ENCODE results near the gene OSBPL5.

Gene OSBPL5

DNA sequence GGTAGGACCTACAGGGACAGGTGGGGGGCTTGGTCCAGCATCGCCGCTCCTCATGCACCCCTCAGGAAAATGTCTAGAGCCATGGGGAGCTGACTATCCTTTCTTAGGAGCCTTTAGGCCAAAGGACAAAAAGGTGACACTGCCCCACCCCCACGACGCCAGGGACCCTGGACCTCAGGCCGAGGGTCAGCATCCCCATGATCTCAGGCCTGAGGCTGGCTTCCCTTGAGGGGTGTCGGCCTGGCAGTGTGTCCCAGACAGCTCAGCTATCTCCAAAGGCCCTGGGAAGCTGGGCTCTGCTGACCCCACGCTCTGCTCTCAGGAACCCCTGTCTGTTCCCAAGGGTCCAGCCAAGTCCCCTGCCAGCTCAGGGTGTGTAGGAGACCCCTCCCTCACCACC, 37.2 kb upstream of the OSBPL5 start:
- Mint-ChIP-seq H3K9me3 (no peaks in the 10 kb centered on the region), H3K27me3 (ENCODE audit: low read depth) (peaks cover 3% of the 10 kb centered on the region), H3K36me3 (ENCODE audit: low read depth) (no peaks in the 10 kb centered on the region), H3K27ac (no peak overlapping the region), H3K4me1 (ENCODE audit: low read depth) (no peaks in the 10 kb centered on the region), H3K4me3 (no peak overlapping the region)
- no peak for DNase-seq (ENCODE audit: low spot score)

DNA sequence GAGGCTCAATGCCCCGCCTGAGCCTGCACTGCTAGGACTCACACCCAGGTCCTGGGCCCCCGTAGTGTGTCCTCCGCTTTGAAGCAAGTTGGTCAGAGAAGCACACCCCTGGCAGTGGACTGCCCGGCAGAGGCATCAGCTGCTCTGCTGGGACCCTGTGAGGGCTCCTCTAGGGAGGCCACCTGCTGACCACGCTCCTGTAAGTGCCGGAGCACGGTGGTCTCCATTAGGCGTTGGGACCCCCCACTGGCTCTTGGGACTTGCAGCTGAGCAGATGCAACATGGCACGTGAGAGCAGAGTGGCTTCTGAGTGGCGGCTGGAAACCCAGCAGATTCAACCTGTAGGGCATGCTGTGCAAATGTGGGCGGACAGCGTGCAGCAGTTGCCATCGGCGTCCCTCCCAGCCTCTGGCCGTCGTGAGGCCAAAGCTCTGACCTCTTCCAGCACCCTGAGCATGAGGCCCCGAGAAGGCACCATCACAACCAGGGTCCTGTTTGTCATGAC, 36.6 kb upstream of the OSBPL5 start:
- H3K4me3 Mint-ChIP-seq = no peak overlapping the region
- no peak overlapping the region for H3K27ac Mint-ChIP-seq
- H3K9me3 Mint-ChIP-seq = no peaks in the 10 kb centered on the region
- peaks cover 3% of the 10 kb centered on the region for H3K27me3 Mint-ChIP-seq (ENCODE audit: low read depth)
- no peaks in the 10 kb centered on the region for H3K4me1 Mint-ChIP-seq (ENCODE audit: low read depth)
- no peaks in the 10 kb centered on the region for H3K36me3 Mint-ChIP-seq (ENCODE audit: low read depth)
- DNase-seq (ENCODE audit: low spot score) = no peak

DNA sequence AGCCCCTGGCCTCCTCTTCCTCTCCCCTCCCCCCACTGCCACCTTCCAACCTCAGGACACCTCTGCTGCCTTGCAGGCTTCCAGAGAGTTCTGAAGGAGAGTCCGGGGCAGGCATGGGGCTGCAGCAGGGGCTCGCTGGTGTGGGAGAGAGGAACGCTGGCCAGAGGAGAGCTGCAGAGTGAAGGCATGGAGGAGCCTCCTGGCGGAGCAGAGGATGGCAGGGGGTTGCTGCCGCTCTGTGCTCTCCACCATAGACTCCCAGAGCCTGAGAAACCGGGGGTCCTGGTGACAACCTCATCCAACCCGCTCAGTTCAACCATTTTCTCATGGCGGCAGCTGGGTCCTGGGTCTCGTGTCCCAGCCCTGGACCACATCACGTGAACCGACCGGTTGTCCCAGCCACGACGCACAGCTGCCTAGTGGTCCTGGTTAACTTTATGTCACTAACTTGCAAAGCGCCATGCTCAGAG, 36.0 kb upstream of the OSBPL5 start:
- Mint-ChIP-seq H3K36me3 (ENCODE audit: low read depth) (no peaks in the 10 kb centered on the region), H3K27me3 (ENCODE audit: low read depth) (peaks cover 3% of the 10 kb centered on the region), H3K4me1 (ENCODE audit: low read depth) (no peaks in the 10 kb centered on the region), H3K4me3 (no peak overlapping the region), H3K9me3 (no peaks in the 10 kb centered on the region), H3K27ac (no peak overlapping the region)
- no peak for DNase-seq (ENCODE audit: low spot score)

DNA sequence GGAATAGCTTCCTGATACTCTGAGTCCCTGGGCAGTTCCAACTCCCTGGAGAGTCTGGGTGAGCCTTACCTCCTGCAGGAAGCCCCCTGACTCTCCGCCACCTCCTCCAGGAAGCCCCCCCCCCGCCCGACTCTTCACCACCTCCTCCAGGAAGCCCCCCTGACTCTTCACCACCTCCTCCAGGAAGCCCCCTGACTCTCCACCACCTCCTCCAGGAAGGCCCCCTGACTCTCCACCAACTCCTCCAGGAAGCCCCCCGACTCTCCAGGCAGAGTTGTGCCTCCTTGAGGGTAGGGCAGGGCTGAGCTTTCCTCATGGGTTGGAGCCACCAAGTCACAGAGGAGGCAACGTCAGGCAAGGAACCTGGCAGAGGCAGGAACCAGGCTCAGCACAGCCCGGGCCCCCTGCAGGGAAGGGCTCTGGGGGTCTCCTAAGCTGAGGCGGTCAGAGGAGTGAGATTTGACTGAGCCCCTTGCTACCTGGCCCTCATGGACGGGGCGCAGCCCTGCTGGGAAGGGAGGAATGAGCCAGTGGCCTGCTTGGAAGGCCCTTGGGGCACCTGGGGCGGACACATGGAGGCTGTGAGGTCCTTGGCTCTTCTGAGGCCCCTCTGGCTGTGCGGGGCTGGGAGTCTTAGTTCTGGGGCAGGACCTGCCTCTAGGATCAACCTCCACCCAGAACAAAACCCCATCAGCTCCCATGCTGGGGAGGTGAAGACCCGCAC, 35.4 kb upstream of the OSBPL5 start:
- Mint-ChIP-seq H3K27me3 (ENCODE audit: low read depth) (peaks cover 3% of the 10 kb centered on the region), H3K36me3 (ENCODE audit: low read depth) (no peaks in the 10 kb centered on the region), H3K27ac (no peak overlapping the region), H3K4me1 (ENCODE audit: low read depth) (no peaks in the 10 kb centered on the region), H3K4me3 (no peak overlapping the region), H3K9me3 (no peaks in the 10 kb centered on the region)
- DNase-seq (ENCODE audit: low spot score) = no peak

DNA sequence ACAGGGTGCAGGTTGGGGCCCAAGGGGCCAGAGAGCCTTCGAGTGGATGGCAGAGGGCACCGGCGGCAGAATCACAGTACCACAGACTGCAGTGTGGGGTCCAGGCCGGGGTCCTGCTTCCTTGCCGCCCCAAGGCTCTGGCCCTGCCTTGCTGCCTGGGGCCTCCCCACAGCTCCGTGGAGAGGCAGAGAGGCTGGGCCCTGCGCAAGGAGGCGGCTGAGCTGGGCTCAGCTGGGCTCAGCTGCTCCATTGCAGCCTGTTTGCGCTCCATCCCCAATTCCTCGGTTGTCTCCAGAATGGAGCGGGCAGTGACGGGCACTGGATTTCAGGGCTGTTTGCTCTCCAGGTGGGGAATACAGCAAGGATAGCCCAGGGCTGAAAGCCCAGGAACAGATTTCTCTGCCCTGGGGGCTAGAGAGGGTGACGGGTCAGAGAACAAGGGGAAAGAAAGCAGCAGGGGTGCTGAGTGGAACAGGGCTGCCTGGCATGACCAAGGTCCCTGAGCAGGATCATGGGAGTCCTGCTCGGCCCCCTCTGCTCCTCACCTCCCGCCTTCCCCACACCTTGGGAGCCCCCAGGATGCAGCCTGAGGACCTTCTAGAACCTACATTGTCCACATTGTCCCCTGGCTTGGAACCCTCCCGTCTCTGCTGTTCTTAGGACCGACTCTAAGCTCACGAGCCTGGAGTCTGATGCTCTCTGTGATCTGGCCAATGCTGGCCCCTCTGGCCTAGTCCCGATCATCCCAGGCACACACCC, 34.6 kb upstream of the OSBPL5 start:
- Mint-ChIP-seq H3K27ac (no peak overlapping the region), H3K36me3 (ENCODE audit: low read depth) (no peaks in the 10 kb centered on the region), H3K4me1 (ENCODE audit: low read depth) (no peaks in the 10 kb centered on the region), H3K4me3 (no peak overlapping the region), H3K27me3 (ENCODE audit: low read depth) (peaks cover 3% of the 10 kb centered on the region), H3K9me3 (no peaks in the 10 kb centered on the region)
- DNase-seq (ENCODE audit: low spot score) = no peak

DNA sequence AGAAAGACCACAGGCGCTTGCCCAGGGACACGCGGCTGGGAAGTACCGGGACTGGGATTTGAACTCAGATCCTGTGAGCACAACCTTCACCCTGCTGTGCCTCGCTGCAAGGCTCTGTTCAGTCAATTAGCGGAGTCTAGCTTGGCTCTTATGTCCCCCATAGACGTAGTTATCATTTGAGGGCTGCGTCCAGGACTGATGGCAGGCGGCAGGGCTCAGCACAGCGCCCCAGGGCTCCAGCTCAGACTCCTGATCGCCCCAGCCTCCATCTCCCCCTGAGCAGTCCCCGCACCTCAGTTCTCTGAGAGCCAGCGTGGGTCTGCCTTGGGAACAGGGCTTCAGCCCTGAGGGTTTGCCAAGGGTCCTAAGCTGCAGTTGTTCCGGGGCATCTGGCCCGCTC, 33.7 kb upstream of the OSBPL5 start:
- Mint-ChIP-seq H3K36me3 (ENCODE audit: low read depth) (no peaks in the 10 kb centered on the region), H3K4me1 (ENCODE audit: low read depth) (no peaks in the 10 kb centered on the region), H3K27ac (no peak overlapping the region), H3K4me3 (no peak overlapping the region), H3K27me3 (ENCODE audit: low read depth) (peaks cover 3% of the 10 kb centered on the region), H3K9me3 (no peaks in the 10 kb centered on the region)
- DNase-seq (ENCODE audit: low spot score) = no peak

DNA sequence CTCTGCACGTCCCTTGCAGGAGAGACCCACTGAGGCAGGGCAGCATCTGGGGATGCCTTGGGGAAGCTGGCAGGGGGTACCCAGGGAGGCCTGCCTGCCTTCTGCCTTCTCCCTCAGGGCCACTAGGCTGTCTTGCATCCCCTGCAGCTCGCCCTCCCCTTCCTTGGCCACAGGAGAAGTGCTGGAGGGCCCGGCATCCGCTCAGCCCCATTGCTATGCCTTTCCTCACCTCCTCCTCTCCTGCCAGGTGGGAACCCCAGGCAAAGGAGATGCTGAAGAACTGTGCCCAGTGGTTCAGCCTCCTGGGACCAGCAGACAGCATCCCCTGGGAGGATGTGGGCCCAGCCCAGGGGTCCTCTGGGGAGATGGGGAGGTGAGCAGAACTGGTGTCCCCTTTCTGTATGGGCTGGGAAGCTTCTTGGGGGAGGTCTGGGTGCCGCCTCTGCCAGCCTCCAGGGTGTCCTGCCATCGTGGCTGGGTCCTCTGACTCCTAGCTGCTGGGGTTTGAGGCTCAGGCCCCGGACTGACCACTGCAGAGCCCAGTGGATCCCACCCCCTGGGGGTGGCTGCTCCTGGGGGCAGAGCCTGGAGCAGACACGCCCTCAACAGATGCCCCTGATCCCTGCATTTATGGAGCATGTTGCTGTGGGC, 32.9 kb upstream of the OSBPL5 start:
- no peak for DNase-seq (ENCODE audit: low spot score)
- peaks cover 3% of the 10 kb centered on the region for H3K27me3 Mint-ChIP-seq (ENCODE audit: low read depth)

DNA sequence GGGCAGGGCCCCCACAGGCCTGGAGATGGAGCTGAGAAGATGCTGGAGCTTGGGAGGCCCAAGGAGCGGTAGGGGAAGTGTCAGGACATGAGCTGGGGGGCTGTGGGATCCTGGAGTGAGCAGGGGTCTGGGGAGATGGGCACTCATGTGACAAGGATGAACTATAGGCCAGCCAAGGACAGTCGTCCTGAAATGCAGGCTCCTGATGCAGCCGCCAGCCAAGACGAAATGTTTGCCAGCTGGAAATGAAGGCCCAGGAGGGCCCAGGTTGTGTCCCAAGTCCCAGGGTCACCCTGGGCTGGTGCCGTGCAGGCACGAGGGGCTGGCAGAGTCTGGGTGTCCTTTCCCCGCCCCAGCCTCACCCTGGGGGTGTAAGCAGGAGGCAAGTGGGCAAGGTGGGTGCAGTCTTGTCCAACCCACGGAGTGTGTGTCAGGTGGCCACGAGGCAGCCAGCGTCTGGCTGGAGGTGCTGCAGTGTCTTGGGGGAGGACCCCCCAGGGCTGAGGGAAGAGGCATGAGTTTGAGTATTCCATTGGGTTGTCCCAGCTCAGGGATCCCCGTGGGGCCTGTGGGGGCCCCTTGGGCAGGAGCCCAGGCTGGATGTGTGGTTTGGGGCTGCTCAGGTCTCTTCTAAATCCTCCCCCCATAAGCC, 32.1 kb upstream of the OSBPL5 start:
- Mint-ChIP-seq H3K9me3 (no peaks in the 10 kb centered on the region), H3K4me3 (no peak overlapping the region), H3K27me3 (ENCODE audit: low read depth) (no peaks in the 10 kb centered on the region), H3K4me1 (ENCODE audit: low read depth) (no peaks in the 10 kb centered on the region), H3K36me3 (ENCODE audit: low read depth) (no peaks in the 10 kb centered on the region), H3K27ac (no peak overlapping the region)
- DNase-seq (ENCODE audit: low spot score) = no peak

More for the DNA sequence above, 32.9 kb upstream of the OSBPL5 start:
- Mint-ChIP-seq H3K4me1 (ENCODE audit: low read depth) (no peaks in the 10 kb centered on the region), H3K9me3 (no peaks in the 10 kb centered on the region), H3K27ac (no peak overlapping the region), H3K36me3 (ENCODE audit: low read depth) (no peaks in the 10 kb centered on the region), H3K4me3 (no peak overlapping the region)

DNA sequence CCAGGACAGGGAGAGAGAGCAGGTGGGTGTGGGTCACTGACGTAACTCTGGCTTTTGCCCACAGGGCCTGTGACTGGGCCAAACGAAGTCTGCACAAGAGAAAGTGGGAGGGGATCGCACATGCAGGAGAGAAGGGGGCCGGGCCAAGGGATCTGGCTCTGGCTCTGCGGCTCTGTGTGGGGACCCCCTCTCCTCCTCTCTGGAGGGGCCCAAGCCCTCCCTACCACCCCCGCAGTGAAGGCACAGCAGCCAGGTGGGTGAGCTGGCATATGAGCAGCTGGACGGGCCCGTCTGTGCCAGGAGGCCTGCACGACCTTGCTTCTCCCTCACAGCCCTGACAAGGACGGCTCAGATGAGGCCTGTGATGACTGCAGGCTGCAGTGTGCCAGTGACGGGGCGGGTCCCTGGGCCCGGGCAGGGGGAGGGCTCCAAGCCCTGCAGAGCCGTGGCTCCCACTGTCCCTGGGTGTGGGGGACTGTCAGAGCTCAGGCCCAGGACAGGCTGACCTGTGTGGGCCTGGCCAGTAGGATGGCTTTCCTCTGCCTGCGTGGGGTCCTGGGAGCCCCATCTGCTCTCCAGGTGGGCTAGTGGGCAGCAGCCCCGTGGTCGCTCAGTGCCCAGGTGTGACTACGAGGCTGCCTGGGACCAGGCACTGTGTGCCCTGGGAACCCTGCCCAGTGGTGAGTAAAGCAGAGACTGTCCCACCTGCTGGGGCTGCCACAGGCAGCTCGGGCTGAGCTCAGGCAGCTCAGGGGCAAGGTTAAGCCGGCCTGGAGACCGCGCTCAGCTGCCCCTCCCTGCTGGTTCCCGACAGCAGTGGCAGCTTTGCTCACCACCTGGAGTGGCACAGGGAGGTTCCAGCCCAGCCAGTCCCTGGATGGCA, 31.3 kb upstream of the OSBPL5 start:
- H3K27me3 Mint-ChIP-seq (ENCODE audit: low read depth) = no peaks in the 10 kb centered on the region
- H3K4me1 Mint-ChIP-seq (ENCODE audit: low read depth) = no peaks in the 10 kb centered on the region
- no peak overlapping the region for H3K27ac Mint-ChIP-seq
- no peak overlapping the region for H3K4me3 Mint-ChIP-seq
- no peak for DNase-seq (ENCODE audit: low spot score)
- H3K9me3 Mint-ChIP-seq = no peaks in the 10 kb centered on the region
- no peaks in the 10 kb centered on the region for H3K36me3 Mint-ChIP-seq (ENCODE audit: low read depth)

DNA sequence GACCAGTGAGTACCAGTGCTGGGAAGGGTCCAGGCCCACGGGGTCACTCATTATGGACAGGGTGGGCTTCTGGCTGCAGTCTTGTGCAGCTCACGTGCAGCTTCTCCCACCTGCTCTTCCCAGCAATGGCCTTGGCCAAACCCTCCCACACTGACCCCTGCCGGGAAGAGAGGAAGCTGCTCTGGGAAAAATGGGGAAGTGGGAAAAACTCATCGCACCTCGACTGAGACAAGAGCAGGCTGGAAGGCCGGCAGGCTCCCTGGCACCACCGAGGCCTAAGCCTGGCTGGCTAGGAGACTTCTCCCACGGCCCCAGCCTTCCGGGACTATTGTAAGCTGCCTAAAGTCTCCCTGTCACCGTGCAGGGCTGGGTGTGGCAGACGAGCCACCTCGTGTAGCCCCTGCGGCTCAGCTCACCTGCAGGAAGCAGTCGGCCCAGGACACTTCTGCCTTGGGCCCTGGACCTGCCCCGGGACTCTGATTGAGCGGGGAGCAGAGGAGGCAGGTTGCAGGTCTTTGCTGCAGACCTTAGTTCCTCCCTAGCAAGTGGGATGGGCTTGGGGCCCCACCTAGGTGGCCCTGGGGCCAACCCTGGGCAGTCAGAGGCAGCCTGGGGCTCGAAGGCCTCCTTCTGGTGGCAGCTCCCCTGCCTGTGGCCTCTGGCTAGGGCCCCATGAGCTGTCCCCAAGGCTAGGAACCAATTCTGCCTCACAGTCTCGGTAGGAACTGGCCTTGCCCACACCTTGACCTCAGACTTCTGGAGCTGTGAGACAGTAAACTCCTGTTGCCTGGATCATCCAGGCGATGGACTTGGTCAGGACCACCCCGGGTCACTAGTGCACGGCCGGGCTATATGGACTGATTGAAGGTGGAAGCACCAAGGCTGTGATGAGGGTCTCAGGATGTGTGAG, 30.4 kb upstream of the OSBPL5 start:
- Mint-ChIP-seq H3K4me3 (no peak overlapping the region), H3K36me3 (ENCODE audit: low read depth) (no peaks in the 10 kb centered on the region), H3K27me3 (ENCODE audit: low read depth) (no peaks in the 10 kb centered on the region), H3K27ac (no peak overlapping the region), H3K4me1 (ENCODE audit: low read depth) (no peaks in the 10 kb centered on the region), H3K9me3 (no peaks in the 10 kb centered on the region)
- DNase-seq (ENCODE audit: low spot score) = no peak

DNA sequence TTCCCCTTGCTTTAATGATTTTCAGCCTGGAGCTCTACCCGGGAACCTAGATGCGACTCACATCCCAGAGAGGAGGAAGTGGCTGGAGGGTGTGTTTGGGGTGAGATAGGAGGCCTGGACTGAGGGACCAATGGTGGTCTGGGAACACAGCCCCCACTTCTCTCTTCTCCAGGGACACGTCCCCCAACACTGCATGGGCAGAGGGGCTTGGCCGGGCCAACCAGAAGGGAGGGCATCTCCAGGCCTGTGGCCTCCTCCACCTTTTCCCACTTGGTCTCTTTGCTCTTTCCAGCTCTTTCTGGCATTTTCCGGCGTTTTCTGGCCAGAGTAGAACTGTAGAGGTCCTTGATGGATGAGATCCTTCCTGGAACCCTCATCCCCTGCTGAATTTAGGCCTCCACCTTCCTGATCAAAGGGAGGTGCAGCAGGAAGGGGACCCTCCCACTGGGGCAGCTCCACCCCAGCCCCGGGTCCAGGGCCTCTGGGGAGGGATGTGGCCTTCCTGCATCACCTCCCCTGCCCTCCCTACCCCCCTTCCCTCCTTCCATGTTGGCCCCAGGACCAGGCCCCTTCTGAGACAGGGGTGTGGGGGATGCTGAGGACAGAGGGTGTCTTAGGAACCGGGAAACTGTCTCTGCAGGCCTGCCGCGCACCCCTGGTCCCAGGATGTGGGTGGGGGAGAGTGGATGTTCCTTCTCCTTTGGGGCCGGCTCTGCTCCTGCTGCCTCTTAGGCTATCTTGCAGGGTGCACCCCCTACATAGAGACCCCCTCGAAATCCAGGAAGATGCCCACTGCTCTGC, 29.1 kb upstream of the OSBPL5 start:
- H3K27me3 Mint-ChIP-seq (ENCODE audit: low read depth) = no peaks in the 10 kb centered on the region
- H3K27ac Mint-ChIP-seq = no peak overlapping the region
- H3K9me3 Mint-ChIP-seq = no peaks in the 10 kb centered on the region
- DNase-seq (ENCODE audit: low spot score) = no peak
- H3K4me1 Mint-ChIP-seq (ENCODE audit: low read depth) = no peaks in the 10 kb centered on the region
- no peaks in the 10 kb centered on the region for H3K36me3 Mint-ChIP-seq (ENCODE audit: low read depth)
- no peak overlapping the region for H3K4me3 Mint-ChIP-seq

Measured in T-helper 2 cell treated with Interferon-gamma antibody and Interleukin-4, amounts not matched to agents 5 μg/mL and 100 μg/mL, for 36 hours (primary cell).